ENCODE results near the gene PHACTR3.

Gene PHACTR3

DNA sequence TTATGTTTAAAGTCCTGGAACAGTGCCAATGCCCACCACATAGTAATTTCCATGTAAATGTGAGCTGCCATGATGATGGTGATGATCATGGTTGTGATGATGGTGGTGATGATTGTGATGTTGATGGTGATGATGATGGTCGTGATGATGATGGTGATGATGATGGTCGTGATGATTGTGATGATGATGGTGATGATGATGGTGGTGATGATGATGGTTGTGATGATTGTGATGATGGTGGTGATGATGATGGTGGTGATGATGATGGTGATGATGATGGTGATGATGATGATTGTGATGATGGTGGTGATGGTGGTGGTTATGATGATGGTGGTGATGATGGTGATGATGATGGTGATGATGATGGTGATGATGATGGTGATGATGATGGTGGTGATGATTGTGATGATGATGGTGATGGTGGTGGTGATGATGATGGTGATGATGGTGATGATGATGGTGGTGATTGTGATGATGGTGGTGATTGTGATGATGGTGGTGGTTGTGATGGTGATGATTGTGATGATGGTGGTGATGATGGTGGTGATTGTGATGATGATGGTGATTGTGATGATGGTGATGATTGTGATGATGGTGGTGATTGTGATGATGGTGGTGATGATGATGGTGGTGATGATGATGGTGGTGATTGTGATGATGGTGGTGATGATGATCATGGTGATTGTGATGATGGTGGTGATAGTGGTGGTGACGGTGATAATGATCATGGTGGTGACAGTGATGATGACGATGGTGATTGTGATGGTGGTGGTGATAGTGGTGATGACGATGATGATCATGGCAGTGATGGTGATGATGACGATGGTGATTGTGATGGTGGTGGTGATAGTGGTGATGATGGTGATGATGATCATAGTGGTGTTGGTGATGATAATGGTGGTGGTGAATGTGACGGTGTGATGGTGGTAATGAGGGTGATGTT is 82.3 kb downstream of the PHACTR3 start:
- TF ChIP-seq, protein P1, sequence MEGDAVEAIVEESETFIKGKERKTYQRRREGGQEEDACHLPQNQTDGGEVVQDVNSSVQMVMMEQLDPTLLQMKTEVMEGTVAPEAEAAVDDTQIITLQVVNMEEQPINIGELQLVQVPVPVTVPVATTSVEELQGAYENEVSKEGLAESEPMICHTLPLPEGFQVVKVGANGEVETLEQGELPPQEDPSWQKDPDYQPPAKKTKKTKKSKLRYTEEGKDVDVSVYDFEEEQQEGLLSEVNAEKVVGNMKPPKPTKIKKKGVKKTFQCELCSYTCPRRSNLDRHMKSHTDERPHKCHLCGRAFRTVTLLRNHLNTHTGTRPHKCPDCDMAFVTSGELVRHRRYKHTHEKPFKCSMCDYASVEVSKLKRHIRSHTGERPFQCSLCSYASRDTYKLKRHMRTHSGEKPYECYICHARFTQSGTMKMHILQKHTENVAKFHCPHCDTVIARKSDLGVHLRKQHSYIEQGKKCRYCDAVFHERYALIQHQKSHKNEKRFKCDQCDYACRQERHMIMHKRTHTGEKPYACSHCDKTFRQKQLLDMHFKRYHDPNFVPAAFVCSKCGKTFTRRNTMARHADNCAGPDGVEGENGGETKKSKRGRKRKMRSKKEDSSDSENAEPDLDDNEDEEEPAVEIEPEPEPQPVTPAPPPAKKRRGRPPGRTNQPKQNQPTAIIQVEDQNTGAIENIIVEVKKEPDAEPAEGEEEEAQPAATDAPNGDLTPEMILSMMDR (conservative IDR thresholded peaks at IDR 0.05; ENCODE audit: control insufficient read depth, insufficient read depth, low read depth, low read length) = no peak
- no peak for DNase-seq (ENCODE audit: low read depth)
- H3K4me3 ChIP-seq (ENCODE audit: control insufficient read depth, low read depth, low read length) = no peak overlapping the region

DNA sequence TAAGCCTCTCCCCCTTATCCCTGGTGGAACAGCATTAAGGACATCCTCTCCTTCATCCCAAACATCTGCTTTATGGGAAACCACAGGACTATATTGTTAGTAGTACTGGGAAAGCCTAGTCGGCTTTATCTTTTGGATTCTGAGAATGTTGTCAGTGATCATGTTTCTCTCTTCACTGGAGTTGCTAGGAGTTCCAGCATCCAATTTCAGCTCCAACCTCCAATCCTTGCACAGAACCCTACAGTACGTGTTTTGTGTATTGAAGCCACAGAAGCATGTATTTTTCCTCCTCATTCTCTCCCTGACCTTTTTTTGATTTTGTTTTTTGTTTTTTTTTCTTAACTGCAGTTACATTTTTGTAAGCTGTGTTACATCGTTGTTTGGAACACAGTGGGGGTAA is 84.0 kb downstream of the PHACTR3 start:
- TF ChIP-seq, protein P1 (conservative IDR thresholded peaks at IDR 0.05; ENCODE audit: control insufficient read depth, insufficient read depth, low read depth, low read length) = no peak
- H3K4me3 ChIP-seq (ENCODE audit: control insufficient read depth, low read depth, low read length) = no peak overlapping the region

DNA sequence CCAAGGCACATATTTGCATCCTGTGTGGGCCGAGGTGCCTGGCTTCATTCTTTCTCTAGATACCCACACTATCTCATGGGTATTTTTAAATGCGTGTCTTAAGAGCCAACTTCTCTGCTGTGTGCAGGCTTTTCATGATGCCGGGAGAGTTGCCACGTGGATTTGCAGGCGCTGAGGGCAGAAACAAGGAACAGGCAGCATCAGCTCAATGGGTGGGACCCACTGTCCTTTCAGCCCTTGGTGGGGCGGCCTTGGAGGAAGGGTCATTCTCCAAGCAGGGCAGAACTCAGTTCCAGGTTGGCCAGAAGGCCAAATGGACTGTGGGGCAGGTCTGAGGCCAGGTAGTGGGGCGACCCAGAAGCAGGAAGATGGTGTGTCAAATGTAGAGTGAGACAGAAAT is 84.7 kb downstream of the PHACTR3 start:
- no peak overlapping the region for H3K4me3 ChIP-seq (ENCODE audit: control insufficient read depth, low read depth, low read length)
- DNase-seq (ENCODE audit: low read depth) = no peak
- TF ChIP-seq, protein P1 (conservative IDR thresholded peaks at IDR 0.05; ENCODE audit: control insufficient read depth, insufficient read depth, low read depth, low read length) = no peak

More for the DNA sequence above, 84.0 kb downstream of the PHACTR3 start:
- no peak for DNase-seq (ENCODE audit: low read depth)

DNA sequence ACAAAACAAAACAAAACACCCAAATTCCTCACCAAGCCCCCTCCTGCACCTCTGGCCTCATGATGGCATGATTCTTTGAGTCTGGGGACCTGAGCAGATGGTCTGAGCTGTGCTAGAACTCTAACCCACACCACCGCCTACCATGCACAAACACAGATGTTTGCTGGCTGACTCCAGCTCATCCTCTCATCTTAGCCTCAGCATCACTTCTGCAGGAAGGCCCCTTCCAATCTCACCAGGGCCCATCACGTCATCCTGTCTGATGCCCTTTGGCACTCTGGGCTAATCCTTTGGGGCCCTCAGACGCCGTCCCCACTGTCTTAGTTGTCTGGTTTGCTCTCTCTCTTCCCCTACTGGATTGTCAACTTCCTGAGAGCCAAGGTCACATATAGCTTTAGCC is 85.8 kb downstream of the PHACTR3 start:
- TF ChIP-seq, protein P1 (conservative IDR thresholded peaks at IDR 0.05; ENCODE audit: control insufficient read depth, insufficient read depth, low read depth, low read length) = no peak
- H3K4me3 ChIP-seq (ENCODE audit: control insufficient read depth, low read depth, low read length) = no peak overlapping the region
- DNase-seq (ENCODE audit: low read depth) = no peak

DNA sequence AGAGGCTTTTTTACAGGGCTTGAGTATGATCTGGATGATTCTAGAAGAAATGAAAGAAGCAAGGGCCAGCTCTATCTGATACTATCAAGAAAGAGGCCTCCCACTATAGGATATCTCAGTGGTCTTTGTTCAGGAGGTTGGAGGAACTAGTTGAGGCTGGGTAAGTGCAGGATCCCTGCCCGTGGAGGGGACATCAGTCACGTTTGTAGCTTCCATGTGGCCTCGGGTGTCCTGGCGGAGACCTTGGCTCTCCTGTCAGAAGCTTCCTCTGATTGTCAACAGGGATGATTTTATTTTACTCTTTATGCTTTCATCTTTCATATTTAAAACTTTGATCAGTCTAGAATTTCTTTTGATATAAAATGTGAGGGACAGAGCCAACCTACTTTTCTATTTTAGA is 86.6 kb downstream of the PHACTR3 start:
- no peak for DNase-seq (ENCODE audit: low read depth)
- no peak overlapping the region for H3K4me3 ChIP-seq (ENCODE audit: control insufficient read depth, low read depth, low read length)
- TF ChIP-seq, protein P1 (conservative IDR thresholded peaks at IDR 0.05; ENCODE audit: control insufficient read depth, insufficient read depth, low read depth, low read length) = no peak

GRCh38 chr20:59692139-59692538 is 87.8 kb downstream of the PHACTR3 start:
- no peak for DNase-seq (ENCODE audit: low read depth)
- TF ChIP-seq, protein P1 (conservative IDR thresholded peaks at IDR 0.05; ENCODE audit: control insufficient read depth, insufficient read depth, low read depth, low read length) = no peak
- no peak overlapping the region for H3K4me3 ChIP-seq (ENCODE audit: control insufficient read depth, low read depth, low read length)
